Loucy (cell line): Measurements from ENCODE around the gene EFCAB8.

Source experiments
- CTCF ChIP-seq: fragments of 200-600 bp; sonication (generic); conservative IDR thresholded peaks from 2 replicates; pipeline ENCODE4 v1.5.1; 2014; ENCODE audit warnings: mild to moderate bottlenecking, antibody characterized with exemption, low read length
- EZH2phosphoT487 ChIP-seq: fragments of 200-600 bp; IDR thresholded peaks from 2 replicates; pipeline ENCODE4 v1.6.1; 2018; ENCODE audit warnings: antibody characterized with exemption, mild to moderate bottlenecking, moderate library complexity, borderline replicate concordance

GRCh38 chr20:32988008-32988407 is 129.3 kb downstream of the EFCAB8 start:
- TF ChIP-seq CTCF (no peak), EZH2phosphoT487 (no peak)
